Measurements from ENCODE around the gene ZSCAN5C. TPM values are rescaled to one million over a fixed set of nuclear protein-coding genes. Genes with fewer than 3 reads are reported as not detected.

ZSCAN5C gene, protein sequence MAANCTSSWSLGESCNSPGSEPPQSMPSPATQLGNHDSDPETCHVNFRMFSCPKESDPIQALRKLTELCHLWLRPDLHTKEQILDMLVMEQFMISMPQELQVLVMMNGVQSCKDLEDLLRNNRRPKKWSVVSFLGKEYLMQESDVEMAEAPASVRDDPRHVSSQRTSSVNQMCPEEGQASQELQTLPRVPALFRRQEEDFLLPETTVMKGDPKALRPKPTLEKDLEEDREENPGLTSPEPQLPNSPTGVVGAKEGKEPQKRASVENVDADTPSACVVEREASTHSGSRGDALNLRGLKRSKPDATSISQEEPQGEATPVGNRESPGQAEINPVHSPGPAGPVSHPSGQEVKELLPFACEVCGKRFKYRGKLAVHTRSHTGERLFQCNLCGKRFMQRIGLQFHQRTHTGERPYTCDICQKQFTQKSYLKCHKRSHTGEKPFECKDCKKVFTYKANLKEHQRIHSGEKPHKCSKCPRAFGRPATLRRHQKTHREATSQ
- polyA plus RNA-seq (2013, experiment 1 of 2) = not detected
- polyA plus RNA-seq (2013, experiment 2 of 2) = not detected

DNA sequence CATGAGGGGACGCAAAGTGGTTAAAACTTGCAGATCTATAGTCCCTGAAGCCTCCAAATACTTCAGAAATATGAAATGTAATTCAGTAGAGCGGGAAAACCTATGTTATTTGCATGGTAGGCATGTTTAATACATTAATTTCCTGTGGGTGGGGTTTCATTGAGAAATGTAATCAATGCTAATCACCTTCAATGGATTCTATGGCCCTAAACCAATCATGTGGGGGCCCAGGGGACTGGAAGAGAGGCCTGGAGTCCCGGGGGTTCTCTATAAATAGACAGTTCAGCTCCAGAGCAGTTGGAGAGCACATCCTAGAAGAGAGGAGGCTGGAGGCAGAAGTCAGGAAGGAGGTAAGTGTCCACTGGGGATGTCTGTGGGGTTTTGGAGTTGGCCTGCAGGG is at the start of gene ZSCAN5C:
TSS of gene ZSCAN5C (plus strand) at position 301 of the 400 bp plus-strand sequence. CDS start 3,641 bp downstream, outside the sequence.
- no CpG with 5 or more reads among the region's 3 CpGs for WGBS (ENCODE audit: extremely low coverage, insufficient coverage, low lambda C conversion rate)
- no peak within 1 kb of the TSS for H3K4ac ChIP-seq (ENCODE audit: low read depth, low read length)

DNA sequence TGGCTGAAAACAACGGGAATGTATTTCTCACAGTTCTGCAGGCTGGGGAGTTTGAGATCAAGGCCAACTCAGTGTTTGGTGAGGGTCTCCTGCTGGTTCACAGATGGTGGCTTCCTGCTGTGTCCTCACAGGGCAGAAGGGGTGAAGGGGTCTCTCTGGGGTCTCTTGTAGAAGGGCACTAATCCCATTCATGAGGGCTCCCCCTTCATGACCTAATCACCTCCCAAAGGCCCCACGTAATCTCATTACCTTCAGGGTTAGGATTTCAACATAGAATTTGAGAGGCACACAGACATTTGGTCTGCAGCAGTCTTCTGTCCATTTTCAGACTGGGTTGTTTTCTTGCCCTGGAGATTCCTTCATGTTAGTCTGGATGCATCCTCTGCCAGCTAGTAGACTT is 49.4 kb upstream of the ZSCAN5C start:
- no peak overlapping the region for H2AK5ac ChIP-seq (ENCODE audit: low read length)
- H3K27me3 ChIP-seq (ENCODE audit: insufficient read depth, low read length, poor library complexity) = no peaks in the 10 kb centered on the region
- H2BK120ac ChIP-seq (ENCODE audit: low read depth, low read length) = no peak overlapping the region
- H2BK15ac ChIP-seq (replicated peaks; ENCODE audit: low read depth) = no peak overlapping the region
- no peak overlapping the region for H2BK5ac ChIP-seq (ENCODE audit: low read length)
- H3K18ac ChIP-seq (ENCODE audit: low read length) = no peak overlapping the region
- no peak overlapping the region for H3K4ac ChIP-seq (ENCODE audit: low read depth, low read length)
- H3K27ac ChIP-seq (ENCODE audit: low read depth, low read length) = peak overlapping the region; percentile 80
- no peak overlapping the region for H4K5ac ChIP-seq (ENCODE audit: low read length)
- H3K56ac ChIP-seq (ENCODE audit: low read length) = no peak overlapping the region
- H4K8ac ChIP-seq (ENCODE audit: low read depth, low read length) = no peak overlapping the region
- H3K36me3 ChIP-seq (ENCODE audit: control insufficient read depth, insufficient read depth, low read length) = no peaks in the 10 kb centered on the region
- no CpG with 5 or more reads among the region's 2 CpGs for WGBS (ENCODE audit: extremely low coverage, insufficient coverage, low lambda C conversion rate)
- H3K4me1 ChIP-seq (ENCODE audit: control insufficient read depth, low read depth, low read length) = peaks cover 9% of the 10 kb centered on the region
- no peak for DNase-seq
- H3K4me3 ChIP-seq (ENCODE audit: low read length) = no peak overlapping the region
- peaks cover 7% of the 10 kb centered on the region for H3K79me1 ChIP-seq (ENCODE audit: low read length)
- H3K79me2 ChIP-seq (ENCODE audit: control insufficient read depth, insufficient read depth, low read length) = peaks cover 4% of the 10 kb centered on the region
- no peak overlapping the region for H3K9ac ChIP-seq (ENCODE audit: low read length)
- H3K4me2 ChIP-seq (ENCODE audit: low read length) = no peak overlapping the region
- no peak overlapping the region for H3K23ac ChIP-seq (ENCODE audit: low read length)

More for the DNA sequence above, at the start of gene ZSCAN5C:
- Histone ChIP-seq H3K79me1 (ENCODE audit: low read length) (no peaks in the 10 kb centered on the region), H2BK5ac (ENCODE audit: low read length) (no peak within 1 kb of the TSS), H4K8ac (ENCODE audit: low read depth, low read length) (no peak within 1 kb of the TSS), H3K79me2 (ENCODE audit: control insufficient read depth, insufficient read depth, low read length) (no peaks in the 10 kb centered on the region), H3K36me3 (ENCODE audit: control insufficient read depth, insufficient read depth, low read length) (no peaks in the 10 kb centered on the region), H3K4me3 (ENCODE audit: low read length) (no peak within 1 kb of the TSS), H3K27ac (ENCODE audit: low read depth, low read length) (no peak within 1 kb of the TSS), H3K23ac (ENCODE audit: low read length) (no peak within 1 kb of the TSS), H3K4me1 (ENCODE audit: control insufficient read depth, low read depth, low read length) (no peaks in the 10 kb centered on the region), H3K4me2 (ENCODE audit: low read length) (no peak within 1 kb of the TSS), H3K56ac (ENCODE audit: low read length) (no peak within 1 kb of the TSS), H2BK120ac (ENCODE audit: low read depth, low read length) (no peak within 1 kb of the TSS), H3K18ac (ENCODE audit: low read length) (no peak within 1 kb of the TSS), H2BK15ac (replicated peaks; ENCODE audit: low read depth) (no peak within 1 kb of the TSS), H2AK5ac (ENCODE audit: low read length) (no peak within 1 kb of the TSS), H3K27me3 (ENCODE audit: insufficient read depth, low read length, poor library complexity) (no peaks in the 10 kb centered on the region), H4K5ac (ENCODE audit: low read length) (no peak within 1 kb of the TSS), H3K9ac (ENCODE audit: low read length) (no peak within 1 kb of the TSS)
- DNase-seq = no peak

DNA sequence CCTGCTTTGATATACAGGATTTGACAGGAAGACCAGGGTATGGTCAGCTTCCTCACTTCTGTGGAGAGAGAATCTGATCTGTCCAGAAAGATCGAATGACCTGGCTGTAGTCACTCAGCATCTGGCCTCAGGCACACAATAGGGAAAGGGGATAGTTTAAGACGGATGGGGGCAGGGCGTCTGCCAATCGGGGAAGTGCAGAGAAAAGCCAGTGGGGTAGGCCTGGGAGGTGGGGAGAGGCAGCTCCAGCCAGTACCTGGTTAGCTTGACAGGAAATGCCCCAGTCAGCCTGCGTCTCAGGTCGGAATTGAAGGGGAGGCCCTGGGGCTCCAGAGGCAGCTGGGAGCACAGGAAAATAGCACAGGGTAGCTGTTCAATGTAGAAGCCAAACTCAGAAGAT is 48.6 kb upstream of the ZSCAN5C start:
- Histone ChIP-seq H2AK5ac (ENCODE audit: low read length) (no peak overlapping the region), H3K27ac (ENCODE audit: low read depth, low read length) (peak overlapping the region; percentile 80), H3K18ac (ENCODE audit: low read length) (no peak overlapping the region), H4K5ac (ENCODE audit: low read length) (no peak overlapping the region), H2BK5ac (ENCODE audit: low read length) (peak overlapping the region; percentile 71), H2BK15ac (replicated peaks; ENCODE audit: low read depth) (no peak overlapping the region), H3K4me3 (ENCODE audit: low read length) (no peak overlapping the region), H3K4ac (ENCODE audit: low read depth, low read length) (no peak overlapping the region), H3K4me1 (ENCODE audit: control insufficient read depth, low read depth, low read length) (peaks cover 9% of the 10 kb centered on the region), H4K8ac (ENCODE audit: low read depth, low read length) (no peak overlapping the region), H3K4me2 (ENCODE audit: low read length) (peak overlapping the region; percentile 15), H3K36me3 (ENCODE audit: control insufficient read depth, insufficient read depth, low read length) (no peaks in the 10 kb centered on the region), H3K79me2 (ENCODE audit: control insufficient read depth, insufficient read depth, low read length) (peaks cover 4% of the 10 kb centered on the region), H3K9ac (ENCODE audit: low read length) (peak overlapping the region; percentile 47), H3K27me3 (ENCODE audit: insufficient read depth, low read length, poor library complexity) (no peaks in the 10 kb centered on the region), H3K56ac (ENCODE audit: low read length) (peak overlapping the region; percentile 77), H2BK120ac (ENCODE audit: low read depth, low read length) (peak overlapping the region; percentile 0), H3K79me1 (ENCODE audit: low read length) (peaks cover 7% of the 10 kb centered on the region), H3K23ac (ENCODE audit: low read length) (no peak overlapping the region)
- peak; percentile 96 for DNase-seq
- no CpG with 5 or more reads among the region's 6 CpGs for WGBS (ENCODE audit: extremely low coverage, insufficient coverage, low lambda C conversion rate)

DNA sequence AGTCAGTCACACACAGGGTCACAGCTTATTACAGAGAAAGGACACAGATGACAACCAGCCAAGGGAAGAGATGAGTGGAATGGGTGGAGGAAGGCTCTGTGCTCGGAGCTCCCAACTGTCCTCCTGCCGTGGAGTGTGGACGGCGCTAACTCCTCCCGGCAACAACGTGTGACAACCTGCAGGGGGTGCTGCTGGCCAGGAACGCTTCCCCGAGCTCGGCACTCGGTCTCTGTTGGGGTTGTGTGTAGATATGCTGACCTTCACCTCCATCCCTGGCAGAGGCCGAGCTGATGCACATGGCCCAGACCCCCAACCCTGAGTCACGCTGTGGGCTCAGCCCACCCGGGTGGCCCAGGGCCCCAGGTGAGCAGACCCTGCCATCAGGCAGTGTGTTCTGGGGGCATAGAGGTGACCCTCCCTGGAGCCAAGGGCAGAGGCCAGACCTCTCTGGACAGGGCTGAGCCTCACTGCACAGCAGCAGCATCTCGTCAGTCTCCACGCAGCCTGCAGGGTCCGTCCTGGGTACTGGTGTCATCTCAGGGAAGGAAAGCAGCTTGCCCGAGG is 46.9 kb upstream of the ZSCAN5C start:
- Histone ChIP-seq H3K4me1 (ENCODE audit: control insufficient read depth, low read depth, low read length) (peaks cover 9% of the 10 kb centered on the region), H2BK5ac (ENCODE audit: low read length) (no peak overlapping the region), H4K8ac (ENCODE audit: low read depth, low read length) (no peak overlapping the region), H2BK15ac (replicated peaks; ENCODE audit: low read depth) (no peak overlapping the region), H3K36me3 (ENCODE audit: control insufficient read depth, insufficient read depth, low read length) (no peaks in the 10 kb centered on the region), H2BK120ac (ENCODE audit: low read depth, low read length) (no peak overlapping the region), H4K5ac (ENCODE audit: low read length) (no peak overlapping the region), H3K4me3 (ENCODE audit: low read length) (no peak overlapping the region), H3K4me2 (ENCODE audit: low read length) (no peak overlapping the region), H3K56ac (ENCODE audit: low read length) (peak overlapping the region; percentile 44), H3K4ac (ENCODE audit: low read depth, low read length) (no peak overlapping the region), H3K18ac (ENCODE audit: low read length) (no peak overlapping the region), H2AK5ac (ENCODE audit: low read length) (no peak overlapping the region), H3K23ac (ENCODE audit: low read length) (no peak overlapping the region), H3K9ac (ENCODE audit: low read length) (no peak overlapping the region), H3K27me3 (ENCODE audit: insufficient read depth, low read length, poor library complexity) (no peaks in the 10 kb centered on the region), H3K27ac (ENCODE audit: low read depth, low read length) (no peak overlapping the region), H3K79me1 (ENCODE audit: low read length) (peaks cover 4% of the 10 kb centered on the region), H3K79me2 (ENCODE audit: control insufficient read depth, insufficient read depth, low read length) (no peaks in the 10 kb centered on the region)
- peak; percentile 70 for DNase-seq
- WGBS (ENCODE audit: extremely low coverage, insufficient coverage, low lambda C conversion rate) = no CpG with 5 or more reads among the region's 17 CpGs

DNA sequence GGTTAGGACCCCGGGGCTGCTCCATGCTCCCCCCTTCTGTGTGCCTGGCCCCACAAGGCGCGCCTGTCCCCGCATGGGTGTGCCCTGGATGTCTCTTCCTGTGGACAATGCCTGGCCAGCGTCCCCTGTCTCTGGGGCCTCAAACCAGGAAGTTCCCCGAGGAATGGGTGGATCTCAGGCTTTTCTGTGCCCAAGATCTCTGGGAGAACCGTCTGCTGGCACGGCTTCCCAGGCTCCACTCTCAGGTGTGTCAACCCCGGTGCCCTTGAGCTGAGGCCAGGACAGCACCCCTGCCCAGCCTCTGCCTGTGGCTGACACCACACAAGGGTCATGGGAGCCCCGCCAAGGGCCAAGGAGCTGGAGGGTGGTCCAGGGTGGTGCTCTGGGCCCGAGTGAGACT is 45.3 kb upstream of the ZSCAN5C start:
- H2BK120ac ChIP-seq (ENCODE audit: low read depth, low read length) = no peak overlapping the region

More for the DNA sequence above, 45.3 kb upstream of the ZSCAN5C start:
- H2BK5ac ChIP-seq (ENCODE audit: low read length) = no peak overlapping the region
- no peak overlapping the region for H4K5ac ChIP-seq (ENCODE audit: low read length)
- no peak for DNase-seq
- H4K8ac ChIP-seq (ENCODE audit: low read depth, low read length) = no peak overlapping the region
- H3K79me1 ChIP-seq (ENCODE audit: low read length) = peaks cover 4% of the 10 kb centered on the region
- no peak overlapping the region for H3K4ac ChIP-seq (ENCODE audit: low read depth, low read length)
- H2AK5ac ChIP-seq (ENCODE audit: low read length) = no peak overlapping the region
- H3K4me3 ChIP-seq (ENCODE audit: low read length) = no peak overlapping the region
- no peak overlapping the region for H3K4me2 ChIP-seq (ENCODE audit: low read length)
- WGBS (ENCODE audit: extremely low coverage, insufficient coverage, low lambda C conversion rate) = no CpG with 5 or more reads among the region's 11 CpGs
- no peak overlapping the region for H3K23ac ChIP-seq (ENCODE audit: low read length)
- H3K4me1 ChIP-seq (ENCODE audit: control insufficient read depth, low read depth, low read length) = peaks cover 9% of the 10 kb centered on the region
- H3K27ac ChIP-seq (ENCODE audit: low read depth, low read length) = no peak overlapping the region
- H3K36me3 ChIP-seq (ENCODE audit: control insufficient read depth, insufficient read depth, low read length) = no peaks in the 10 kb centered on the region
- no peaks in the 10 kb centered on the region for H3K79me2 ChIP-seq (ENCODE audit: control insufficient read depth, insufficient read depth, low read length)
- no peak overlapping the region for H3K9ac ChIP-seq (ENCODE audit: low read length)
- H3K56ac ChIP-seq (ENCODE audit: low read length) = no peak overlapping the region
- H3K18ac ChIP-seq (ENCODE audit: low read length) = no peak overlapping the region
- H3K27me3 ChIP-seq (ENCODE audit: insufficient read depth, low read length, poor library complexity) = no peaks in the 10 kb centered on the region
- H2BK15ac ChIP-seq (replicated peaks; ENCODE audit: low read depth) = no peak overlapping the region
